GM21737 (cell line): Measurements from ENCODE around the gene UNC80.
"Not testable (repeated sequence)": the region's sequence is repeated elsewhere in the genome, so short reads cannot be mapped to it uniquely, and the experiment has no call there.

Experiments
- ATAC-seq: cut with Tn5 transposase; IDR thresholded peaks from one replicate; pipeline ENCODE4 v1.9.1; 2021; ENCODE audit warnings: mild to moderate bottlenecking, moderate library complexity; ENCODE audit not compliant: unreplicated experiment

Gene UNC80, protein sequence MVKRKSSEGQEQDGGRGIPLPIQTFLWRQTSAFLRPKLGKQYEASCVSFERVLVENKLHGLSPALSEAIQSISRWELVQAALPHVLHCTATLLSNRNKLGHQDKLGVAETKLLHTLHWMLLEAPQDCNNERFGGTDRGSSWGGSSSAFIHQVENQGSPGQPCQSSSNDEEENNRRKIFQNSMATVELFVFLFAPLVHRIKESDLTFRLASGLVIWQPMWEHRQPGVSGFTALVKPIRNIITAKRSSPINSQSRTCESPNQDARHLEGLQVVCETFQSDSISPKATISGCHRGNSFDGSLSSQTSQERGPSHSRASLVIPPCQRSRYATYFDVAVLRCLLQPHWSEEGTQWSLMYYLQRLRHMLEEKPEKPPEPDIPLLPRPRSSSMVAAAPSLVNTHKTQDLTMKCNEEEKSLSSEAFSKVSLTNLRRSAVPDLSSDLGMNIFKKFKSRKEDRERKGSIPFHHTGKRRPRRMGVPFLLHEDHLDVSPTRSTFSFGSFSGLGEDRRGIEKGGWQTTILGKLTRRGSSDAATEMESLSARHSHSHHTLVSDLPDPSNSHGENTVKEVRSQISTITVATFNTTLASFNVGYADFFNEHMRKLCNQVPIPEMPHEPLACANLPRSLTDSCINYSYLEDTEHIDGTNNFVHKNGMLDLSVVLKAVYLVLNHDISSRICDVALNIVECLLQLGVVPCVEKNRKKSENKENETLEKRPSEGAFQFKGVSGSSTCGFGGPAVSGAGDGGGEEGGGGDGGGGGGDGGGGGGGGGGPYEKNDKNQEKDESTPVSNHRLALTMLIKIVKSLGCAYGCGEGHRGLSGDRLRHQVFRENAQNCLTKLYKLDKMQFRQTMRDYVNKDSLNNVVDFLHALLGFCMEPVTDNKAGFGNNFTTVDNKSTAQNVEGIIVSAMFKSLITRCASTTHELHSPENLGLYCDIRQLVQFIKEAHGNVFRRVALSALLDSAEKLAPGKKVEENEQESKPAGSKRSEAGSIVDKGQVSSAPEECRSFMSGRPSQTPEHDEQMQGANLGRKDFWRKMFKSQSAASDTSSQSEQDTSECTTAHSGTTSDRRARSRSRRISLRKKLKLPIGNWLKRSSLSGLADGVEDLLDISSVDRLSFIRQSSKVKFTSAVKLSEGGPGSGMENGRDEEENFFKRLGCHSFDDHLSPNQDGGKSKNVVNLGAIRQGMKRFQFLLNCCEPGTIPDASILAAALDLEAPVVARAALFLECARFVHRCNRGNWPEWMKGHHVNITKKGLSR (N-terminal part only)

DNA sequence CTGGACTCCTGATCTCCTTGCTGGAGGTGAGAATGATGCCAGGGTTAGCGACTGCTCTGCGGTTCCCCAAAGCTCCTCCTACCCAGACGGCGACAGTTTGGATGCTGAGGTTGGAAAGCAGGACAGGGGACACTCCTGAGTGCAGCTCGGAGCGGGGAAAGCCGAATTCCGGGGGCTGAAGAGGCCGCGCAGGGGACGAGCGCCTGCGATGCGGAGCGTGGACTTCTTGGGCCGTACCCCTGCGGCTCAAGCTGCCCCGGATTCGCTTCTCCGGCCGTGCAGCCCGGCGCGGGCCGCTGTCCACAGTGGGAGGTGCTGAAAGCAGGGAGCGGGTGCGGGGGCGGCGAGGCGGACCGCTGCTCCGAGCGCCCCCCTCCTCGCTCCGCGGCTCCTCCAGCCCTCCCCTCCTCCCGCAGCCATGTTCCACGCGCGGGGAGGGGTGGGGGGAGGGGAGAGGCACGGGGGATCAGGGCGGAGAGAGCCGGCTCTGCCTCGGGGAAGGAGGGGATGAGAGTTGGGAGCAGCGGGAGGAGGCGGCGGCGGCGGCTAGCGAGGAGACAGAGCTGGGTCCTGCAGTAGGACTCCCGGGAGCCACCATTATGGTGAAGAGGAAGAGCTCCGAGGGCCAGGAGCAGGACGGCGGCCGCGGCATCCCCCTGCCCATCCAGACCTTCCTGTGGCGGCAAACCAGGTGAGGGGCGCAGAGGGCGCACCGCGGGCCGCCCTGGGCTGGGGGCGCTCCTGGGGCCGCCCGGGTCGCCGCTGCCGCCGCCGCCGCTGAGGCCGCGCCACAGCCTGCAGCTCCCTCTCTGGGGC, at the start of gene UNC80:
Gene UNC80, plus strand, starts transcription at position 359 of the 816 bp plus-strand sequence. Its CDS starts 241 bp downstream, at position 600.
- no peak for ATAC-seq

DNA sequence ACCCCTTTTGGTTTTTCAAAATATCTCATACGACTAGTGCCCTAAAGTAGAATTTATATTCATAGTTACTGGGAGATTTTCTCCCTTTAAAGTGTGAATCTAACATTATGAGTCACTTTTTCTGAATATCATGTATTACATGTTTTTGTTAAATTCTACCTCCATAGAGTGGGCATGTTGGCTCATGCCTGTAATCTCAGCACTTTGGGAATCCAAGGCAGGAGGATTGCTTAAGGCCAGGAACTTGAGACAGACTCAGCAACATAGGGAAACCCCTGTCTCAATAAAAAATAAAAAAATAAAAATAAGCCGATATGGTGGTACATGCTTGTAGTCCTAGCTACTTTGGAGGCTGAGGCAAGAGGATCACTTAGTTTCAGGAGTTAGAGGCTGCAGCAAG, 45.3 kb upstream of the UNC80 start:
- ATAC-seq, result no peak

DNA sequence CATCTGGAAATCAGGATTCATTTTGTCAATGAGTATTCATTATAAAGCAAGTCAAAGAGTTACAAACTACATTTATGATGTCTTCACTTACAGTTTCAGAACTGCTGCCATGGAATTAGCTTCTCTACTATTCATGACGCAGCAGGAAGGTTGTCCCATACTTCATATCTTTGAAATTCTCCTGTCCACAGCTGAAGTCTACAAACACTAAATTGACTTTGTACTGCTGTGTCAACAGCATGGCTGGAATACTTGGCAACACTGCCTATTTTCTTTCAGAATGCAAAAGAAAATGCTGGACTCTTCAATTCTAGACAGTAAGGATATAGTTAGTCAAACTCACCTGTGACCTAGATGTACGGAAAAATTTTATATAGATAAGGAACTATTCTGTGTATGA, 44.6 kb upstream of the UNC80 start:
- ATAC-seq, result no peak

DNA sequence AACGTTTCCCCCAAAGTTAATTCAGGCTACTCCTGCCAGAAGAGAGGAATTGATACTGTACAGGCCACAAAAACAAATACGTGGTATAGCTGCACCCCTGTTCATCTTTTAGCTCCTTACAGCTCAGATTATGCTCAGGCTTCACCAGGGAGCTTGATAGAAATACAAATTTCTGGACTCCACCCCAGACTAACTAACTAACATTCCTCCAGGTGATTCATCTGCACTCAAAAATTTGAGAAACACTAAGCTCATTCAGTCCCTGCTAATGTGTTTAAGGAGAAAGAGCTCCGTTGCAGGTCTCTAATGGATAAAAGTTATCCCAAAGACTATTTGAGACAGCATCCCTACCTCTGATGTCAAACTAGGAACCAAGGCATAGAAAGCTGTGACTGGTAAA, 36.8 kb upstream of the UNC80 start:
- ATAC-seq, result no peak

DNA sequence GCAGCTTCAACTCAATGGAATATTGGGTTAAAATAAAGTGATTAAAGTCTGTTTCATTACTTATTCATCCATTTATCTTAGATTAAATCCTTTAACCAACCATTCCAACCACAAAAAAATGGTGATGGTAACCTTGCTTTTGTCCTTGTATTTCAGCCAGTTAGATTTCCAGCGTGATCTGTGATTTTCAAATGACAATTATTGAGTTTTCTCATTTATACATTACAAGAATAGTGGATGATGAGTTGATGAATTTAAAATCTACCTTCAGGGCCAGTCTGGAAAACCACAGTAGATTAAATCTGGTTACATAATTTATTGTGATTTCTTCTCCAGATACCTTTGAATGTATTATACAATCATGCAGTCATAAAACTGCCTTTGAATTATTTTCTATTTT, 29.7 kb upstream of the UNC80 start:
- ATAC-seq, result no peak

DNA sequence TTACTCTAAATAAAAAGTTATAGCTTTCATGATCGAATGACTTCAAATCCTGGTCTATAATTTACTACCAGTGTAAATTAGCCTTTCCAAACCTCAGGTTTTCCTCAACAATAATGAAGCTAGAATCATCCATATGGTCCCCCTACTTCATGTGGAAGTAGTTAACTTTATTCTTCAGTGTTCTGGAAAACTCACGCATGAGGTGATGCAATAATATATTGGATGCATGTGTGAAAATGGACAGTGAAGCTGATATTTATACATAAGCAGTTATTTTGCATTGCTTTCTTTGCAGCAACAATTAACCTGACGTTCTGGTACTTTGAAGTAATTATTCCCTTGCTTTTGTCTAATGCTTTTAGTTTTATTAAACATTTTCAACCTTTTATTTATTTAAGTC, 18.6 kb upstream of the UNC80 start:
- ATAC-seq, result no peak

DNA sequence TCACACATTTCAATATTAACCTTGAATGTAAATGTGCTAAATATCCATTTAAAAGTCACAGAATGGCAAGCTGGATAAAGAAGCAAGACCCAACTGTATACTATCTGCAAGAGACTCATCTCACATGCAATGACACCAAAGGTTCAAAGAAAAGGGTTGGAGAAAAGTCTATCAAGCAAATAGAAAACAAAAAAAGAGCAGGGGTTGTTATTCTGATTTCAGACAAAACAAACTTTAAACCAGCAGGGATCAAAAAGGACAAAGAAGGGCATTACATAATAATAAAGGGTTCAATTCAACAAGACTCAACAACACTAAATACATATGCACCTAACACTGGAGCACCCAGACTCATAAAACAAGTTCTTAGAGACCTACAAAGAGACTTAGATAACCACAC, 14.5 kb upstream of the UNC80 start:
- no peak for ATAC-seq

DNA sequence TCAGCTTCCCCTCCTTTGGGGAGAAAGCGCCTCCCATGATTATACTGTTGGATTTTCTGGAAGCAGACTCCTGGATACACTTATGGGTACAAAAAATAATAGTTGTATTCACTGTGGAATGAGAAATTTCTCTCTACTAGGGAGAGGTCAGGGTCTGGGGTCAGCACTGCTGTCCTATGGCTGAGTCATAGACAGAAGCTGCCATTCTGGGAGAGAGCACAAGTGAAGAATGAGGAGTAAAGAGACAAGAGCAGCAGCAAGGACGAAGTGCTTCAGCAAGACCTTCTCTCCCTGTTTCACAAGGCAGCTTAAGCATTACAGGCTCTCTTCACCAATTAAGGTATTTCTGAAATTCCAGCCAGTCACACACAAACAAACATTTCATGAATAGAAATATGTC, 10.1 kb upstream of the UNC80 start:
- no peak for ATAC-seq

DNA sequence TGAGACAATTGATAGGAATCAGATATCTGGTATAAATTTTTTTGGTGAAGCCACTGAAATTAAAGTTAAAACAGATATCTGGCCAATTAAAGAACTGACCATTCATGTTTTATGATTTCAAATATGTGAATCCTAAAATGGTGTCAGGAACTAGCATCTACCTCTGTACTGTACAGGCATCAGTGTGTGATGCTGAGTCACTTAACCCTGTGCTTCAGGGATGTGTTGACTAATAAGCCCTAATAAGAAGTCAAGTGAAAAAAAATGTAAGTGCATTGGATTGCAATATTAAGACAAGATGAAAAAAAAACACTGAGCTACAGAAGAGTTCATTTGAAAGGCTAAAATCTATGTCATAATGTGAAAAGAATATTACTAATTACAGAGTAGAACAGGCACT, 9.1 kb upstream of the UNC80 start:
- ATAC-seq, result no peak

DNA sequence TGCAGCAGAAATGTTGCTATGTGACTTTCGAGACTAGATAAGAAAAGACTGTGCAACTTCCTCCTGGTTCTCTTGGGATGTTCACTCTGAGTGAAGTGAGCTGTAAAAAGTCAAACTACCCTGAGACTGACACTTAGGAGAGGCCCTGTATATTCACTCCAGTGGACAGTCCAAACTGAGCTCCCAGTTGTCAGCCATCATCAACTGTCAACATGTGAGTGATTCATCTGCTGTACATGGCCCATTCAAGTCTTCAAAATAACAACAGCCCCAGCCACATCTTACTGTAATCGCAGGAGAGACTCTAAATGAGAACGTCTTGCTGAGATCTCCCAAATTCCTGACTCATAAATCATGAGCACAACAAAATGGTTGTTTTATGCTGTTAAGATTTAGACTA, 8.5 kb upstream of the UNC80 start:
- no peak for ATAC-seq

DNA sequence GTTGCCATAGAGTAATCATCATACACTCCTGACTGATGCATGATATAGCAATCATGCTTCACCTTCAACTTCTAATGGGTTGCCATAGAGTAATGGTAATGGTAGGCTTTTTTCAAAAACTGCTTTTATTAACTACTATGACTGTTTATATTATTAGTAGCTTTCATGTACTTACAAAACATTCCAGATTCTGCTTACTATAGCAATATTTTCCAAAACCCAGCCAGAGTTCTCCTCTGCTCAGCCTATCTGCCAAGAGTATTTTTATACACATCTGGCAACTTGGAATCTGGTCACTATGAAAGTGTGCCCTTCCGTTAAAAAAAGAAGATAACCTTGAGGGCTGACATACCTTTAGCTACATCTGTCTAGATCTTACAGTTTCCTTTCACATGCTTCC, 5.0 kb upstream of the UNC80 start:
- no peak for ATAC-seq

DNA sequence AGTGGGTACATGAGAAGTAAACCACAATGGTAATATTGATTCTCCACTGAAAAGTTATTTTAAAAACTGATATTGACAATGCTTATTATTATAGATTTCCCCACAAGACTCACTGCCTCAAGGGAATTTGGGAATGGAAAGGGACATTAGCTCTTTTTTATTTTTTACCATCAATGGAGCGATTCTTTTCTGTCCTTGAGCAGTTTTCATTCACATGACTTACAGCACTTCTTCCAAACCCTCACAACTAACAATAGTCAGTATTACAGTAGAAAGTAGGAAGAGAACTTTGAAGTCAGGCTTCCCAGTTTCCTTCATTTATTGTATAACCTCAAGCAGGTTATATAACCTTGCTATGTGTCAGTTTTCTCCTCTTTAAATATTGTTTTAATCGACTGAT, 4.3 kb upstream of the UNC80 start:
- no peak for ATAC-seq

DNA sequence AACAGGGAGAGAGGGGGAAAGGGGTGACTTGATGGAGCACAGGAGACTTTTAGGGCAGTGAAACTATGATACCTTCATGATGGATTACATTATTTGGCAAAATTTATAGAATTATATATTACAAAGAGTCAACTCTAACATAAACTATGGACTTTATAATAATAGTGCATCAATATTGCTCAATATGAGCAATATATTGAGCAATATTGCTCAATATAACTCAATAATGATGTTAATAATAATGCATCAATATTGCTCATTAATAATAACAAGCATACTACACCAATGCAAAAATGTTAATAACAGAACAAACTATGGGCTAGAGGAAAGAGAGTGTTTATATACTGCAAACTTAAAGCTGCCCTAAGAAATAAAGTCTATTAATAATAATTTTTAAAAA, 3.1 kb upstream of the UNC80 start:
- ATAC-seq, result no peak

DNA sequence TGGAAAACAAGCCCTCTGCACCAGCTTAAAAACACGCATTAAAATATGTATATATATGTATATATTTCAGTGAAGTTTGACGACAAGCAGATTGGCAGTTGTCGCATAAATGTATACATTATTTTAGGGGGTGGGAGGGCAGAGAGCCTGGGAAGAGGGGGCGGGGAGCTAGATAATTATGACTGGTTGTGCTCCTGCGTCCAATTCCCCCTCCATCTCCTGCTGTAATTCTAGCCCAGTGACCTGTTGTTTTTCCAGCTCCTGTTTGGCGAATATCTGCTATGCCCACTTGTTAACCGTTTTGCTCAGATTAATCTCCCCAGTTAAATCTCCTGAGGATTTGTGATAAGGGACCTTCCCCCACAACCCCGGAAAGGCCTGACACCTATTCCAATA, 656 bp downstream of the UNC80 start:
- ATAC-seq, result no peak

DNA sequence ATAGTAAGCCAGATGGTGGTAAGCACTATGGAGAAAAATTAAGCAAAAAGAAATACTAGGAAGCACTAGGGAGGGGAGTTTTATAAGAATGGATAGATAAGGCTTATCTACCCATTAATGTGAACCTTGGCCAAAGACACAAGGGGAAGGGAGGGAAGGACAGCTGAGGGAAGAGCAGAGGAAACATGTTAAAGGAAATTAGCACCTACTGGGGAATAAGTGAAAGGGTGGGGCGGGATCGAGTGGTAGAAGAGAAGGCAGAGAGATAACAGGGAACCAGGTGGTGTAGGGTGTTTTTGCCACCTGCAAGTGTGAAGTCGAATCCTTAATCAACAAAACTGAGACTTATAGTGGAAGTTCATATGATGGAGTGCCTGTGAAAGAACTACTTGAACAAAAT, 1.7 kb downstream of the UNC80 start:
- ATAC-seq, result no peak

DNA sequence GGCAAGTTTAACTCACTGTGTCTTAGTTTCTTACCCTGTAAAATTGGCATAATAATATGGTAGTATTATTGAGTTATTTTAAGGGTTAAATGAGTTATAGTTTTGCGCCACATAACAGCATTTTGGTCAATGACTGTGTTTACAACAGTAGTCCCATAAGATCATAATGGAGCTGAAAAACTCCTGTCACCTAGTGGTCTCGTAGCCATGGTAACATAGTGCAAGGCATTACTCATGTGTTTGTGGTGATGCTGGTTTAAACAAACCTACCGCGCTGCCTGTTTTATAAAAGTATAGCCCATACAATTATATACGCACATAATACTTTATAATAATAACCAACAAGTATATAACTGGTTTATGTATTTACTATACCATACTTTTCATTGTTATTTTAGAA, 15.8 kb downstream of the UNC80 start:
- ATAC-seq, result no peak

DNA sequence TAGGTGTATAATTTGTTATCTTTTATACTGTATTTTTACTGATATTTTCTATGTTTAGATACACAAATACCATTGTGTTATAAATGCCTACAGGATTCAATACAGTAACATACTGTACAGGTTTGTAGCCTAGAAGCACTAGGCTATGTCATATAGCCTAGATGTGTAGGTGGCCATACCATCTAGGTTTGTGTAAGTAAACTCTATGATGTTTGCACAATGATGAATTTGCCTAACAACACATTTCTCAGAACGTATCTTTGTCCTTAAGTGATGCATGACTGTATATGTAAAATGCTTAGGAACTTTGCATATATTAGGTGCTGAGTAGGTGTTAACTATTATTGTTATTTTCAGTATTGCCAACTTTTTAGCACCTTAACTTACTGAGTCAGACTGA, 17.3 kb downstream of the UNC80 start:
- ATAC-seq, result no peak

DNA sequence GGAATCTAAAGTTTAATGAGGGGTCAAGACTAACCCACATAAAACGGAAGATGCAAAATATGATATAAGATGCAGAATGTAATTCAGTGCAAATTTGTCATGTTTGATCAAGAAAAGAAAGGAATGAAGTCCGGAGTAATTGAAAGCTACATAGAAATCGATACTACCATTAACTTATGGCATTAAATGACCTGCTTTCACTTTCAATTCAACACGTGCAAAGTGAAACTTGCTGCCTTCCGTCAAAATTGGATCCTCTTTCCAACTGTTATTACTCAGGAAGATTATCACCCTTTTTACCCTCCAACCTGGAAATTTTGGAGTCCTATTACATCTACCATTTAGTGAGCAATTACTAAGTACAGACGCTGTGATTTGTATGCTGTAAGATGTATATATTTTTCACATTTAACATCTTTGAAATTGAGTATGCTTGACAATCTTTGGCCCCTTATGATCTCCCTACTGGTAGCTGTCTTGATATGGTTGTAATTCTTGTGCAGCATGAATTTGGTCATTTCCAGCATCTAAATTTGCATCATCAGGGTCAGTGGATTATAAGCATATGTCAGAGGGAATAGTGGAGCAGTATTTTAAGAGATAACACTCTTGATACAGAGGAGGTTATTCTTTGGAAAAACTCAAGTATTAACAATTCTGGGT, 18.6 kb downstream of the UNC80 start:
- ATAC-seq, result no peak

DNA sequence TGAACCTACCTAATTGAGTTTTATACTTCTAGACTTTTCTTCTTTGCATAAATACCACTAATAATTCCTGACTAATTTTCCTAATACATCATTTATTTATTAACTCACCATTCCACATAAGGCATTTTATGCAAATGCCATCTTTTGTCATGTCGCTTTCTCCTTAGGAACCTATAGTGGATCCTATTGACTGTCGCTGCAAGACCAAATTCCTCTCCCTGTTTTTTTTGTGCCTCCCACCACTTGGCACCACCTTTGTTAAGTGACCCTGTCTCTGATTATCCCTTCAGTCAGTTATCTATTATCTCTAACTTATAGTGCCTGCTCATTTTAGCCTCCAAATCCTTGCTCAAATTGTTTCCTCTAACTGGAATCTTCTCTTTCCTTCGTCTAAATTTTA, 19.5 kb downstream of the UNC80 start:
- ATAC-seq, result no peak

DNA sequence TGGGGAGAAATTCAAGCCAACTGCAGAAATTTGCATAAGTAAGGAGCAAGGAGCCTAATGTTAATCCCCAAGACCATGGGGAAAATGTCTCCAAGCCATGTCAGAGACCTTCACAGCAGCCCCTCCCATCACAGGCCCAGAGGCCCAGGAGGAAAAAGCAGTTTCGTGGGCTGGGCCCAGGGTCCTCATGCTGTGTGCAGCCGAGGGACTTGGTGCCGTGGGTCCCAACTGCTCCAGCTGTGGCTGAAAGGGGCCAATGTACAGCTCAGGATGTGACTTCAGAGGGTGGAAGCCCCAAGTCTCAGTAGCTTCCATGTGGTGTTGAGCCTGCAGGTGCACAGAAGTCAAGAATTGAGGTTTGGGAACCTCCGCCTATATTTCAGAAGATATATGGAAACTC, 23.8 kb downstream of the UNC80 start:
- not testable (repeated sequence) for ATAC-seq
